ENCODE results near the gene BBX. TPM values are rescaled to one million over a fixed set of nuclear protein-coding genes. Genes with fewer than 3 reads are reported as not detected.

The BBX gene
- total and polyA plus RNA-seq, 2 of the 13 experiments (the other 11 are each of a cell fraction or from before 2014, with no cell fraction given): 13.7 to 23.2 TPM

- H3K9me3 ChIP-seq (ENCODE audit: low read length): no peaks in the 10 kb centered on the region
- ChIA-PET CTCF (ENCODE audit: low intra/inter-chr PET ratio, low total read pairs) (no interaction called here), POLR2A (no interaction called here)
- intact Hi-C loops (cut with micrococcal nuclease; ENCODE audit: unreplicated experiment) (no loop called here), in situ Hi-C loops (cut with HindIII; ENCODE audit: extremely low pct_ligation_motif_present, low pct_unique_long_range_greater_than_20kb) (no loop called here)
- no peaks in the 10 kb centered on the region for H4K20me1 ChIP-seq (ENCODE audit: insufficient read depth, low read length)
- no peak overlapping the region for H3K27ac ChIP-seq (ENCODE audit: extremely low read length, insufficient read depth, low read length)
- H3K27me3 ChIP-seq (ENCODE audit: control insufficient read depth in 1 of 2, insufficient read depth in 2 of 2, low read length in 2 of 2): no peaks in the 10 kb centered on the region
- 96% methylated on average over 6 of the region's 6 CpGs for WGBS (ENCODE audit: low lambda C conversion rate)
- H3K4me1 ChIP-seq (ENCODE audit: insufficient read depth, low read length): peaks cover 12% of the 10 kb centered on the region
- H3K79me2 ChIP-seq (ENCODE audit: insufficient read depth, low read length): no peaks in the 10 kb centered on the region
- H3K4me3 ChIP-seq (replicated peaks in 1 of 3; ENCODE audit: insufficient read depth in 1 of 3, low read depth in 2 of 3, low read length in 3 of 3): no peak overlapping the region
- H2AFZ ChIP-seq (ENCODE audit: low read length): no peak overlapping the region
- no peak overlapping the region for H3K9ac ChIP-seq (ENCODE audit: insufficient read depth, low read depth, low read length)
- H3K36me3 ChIP-seq (replicated peaks in 1 of 2; ENCODE audit: control insufficient read depth in 1 of 2, insufficient read depth in 2 of 2, low read length in 2 of 2): no peaks in the 10 kb centered on the region; a peak in 1 of 5 replicates
- no peak overlapping the region for H3K4me2 ChIP-seq (ENCODE audit: low read depth, low read length)
- DNase-seq (ENCODE audit: low spot score) (no peak), FAIRE-seq (no peak), ATAC-seq (no peak)
- TF ChIP-seq MZF1 (CRISPR knock-in tag; IDR thresholded peaks at IDR 0.05; ENCODE audit: borderline replicate concordance): no peak
- TF ChIP-seq ZNF878 (CRISPR knock-in tag; IDR thresholded peaks at IDR 0.05): no peak
- BruUV-seq (replicated peaks): no TSS peak
Observed at GRCh38 chr3:107765524-107765923, 242.8 kb downstream of the BBX start.

- peaks cover 0 to 3% of the 10 kb centered on the region in 2 experiments; a peak in 1 of 5 replicates for H3K36me3 ChIP-seq (replicated peaks in 1 of 2; ENCODE audit: control insufficient read depth in 1 of 2, insufficient read depth in 2 of 2, low read length in 2 of 2)
- no peaks in the 10 kb centered on the region for H3K27me3 ChIP-seq (ENCODE audit: control insufficient read depth in 1 of 2, insufficient read depth in 2 of 2, low read length in 2 of 2)
- no peak overlapping the region for H3K4me3 ChIP-seq (replicated peaks in 1 of 3; ENCODE audit: insufficient read depth in 1 of 3, low read depth in 2 of 3, low read length in 3 of 3)
- H3K79me2 ChIP-seq (ENCODE audit: insufficient read depth, low read length): no peaks in the 10 kb centered on the region
- H4K20me1 ChIP-seq (ENCODE audit: insufficient read depth, low read length): no peaks in the 10 kb centered on the region
- no peak overlapping the region for H3K4me2 ChIP-seq (ENCODE audit: low read depth, low read length)
- POLR2A ChIA-PET: no interaction called here
- in situ Hi-C loops (cut with HindIII; ENCODE audit: extremely low pct_ligation_motif_present, low pct_unique_long_range_greater_than_20kb): no loop called here
- no TSS peak for BruUV-seq (replicated peaks)
- WGBS (ENCODE audit: low lambda C conversion rate): 98% methylated on average over 8 of the region's 8 CpGs
- H3K4me1 ChIP-seq (ENCODE audit: insufficient read depth, low read length): peaks cover 9% of the 10 kb centered on the region
- no peak overlapping the region for H3K27ac ChIP-seq (ENCODE audit: extremely low read length, insufficient read depth, low read length)
- ATAC-seq: no peak
- intact Hi-C loops (cut with micrococcal nuclease; ENCODE audit: unreplicated experiment): no loop called here
- DNase-seq (ENCODE audit: low spot score): no peak
- no peak overlapping the region for H3K9ac ChIP-seq (ENCODE audit: insufficient read depth, low read depth, low read length)
- TF ChIP-seq ZBTB14 (CRISPR knock-in tag; IDR thresholded peaks at IDR 0.05) (no peak), CEBPB (IDR thresholded peaks at IDR 0.05; ENCODE audit: borderline replicate concordance, low read depth, low read length) (peak; percentile 11; the same call in 1 of the 2 replicates), CC2D1A (CRISPR knock-in tag; IDR thresholded peaks at IDR 0.05) (no peak)
- CTCF ChIA-PET (ENCODE audit: low intra/inter-chr PET ratio, low total read pairs): no interaction called here
- H2AFZ ChIP-seq (ENCODE audit: low read length): no peak overlapping the region
- no peaks in the 10 kb centered on the region for H3K9me3 ChIP-seq (ENCODE audit: low read length)
- no peak for FAIRE-seq
Observed at GRCh38 chr3:107767897-107768605, 245.3 kb downstream of the BBX start.
